CD4-positive, alpha-beta T cell treated with Interleukin-4 for 4 hours (primary cell): ENCODE results near the gene RTL1.

Experiments used
- DNase-seq: peaks from one replicate; pipeline ENCODE4 v3.0.0-alpha.2; 2020

RTL1 gene

GRCh38 chr14:100898465-100898864 is 5.1 kb downstream of the RTL1 start:
- no peak for DNase-seq

DNA sequence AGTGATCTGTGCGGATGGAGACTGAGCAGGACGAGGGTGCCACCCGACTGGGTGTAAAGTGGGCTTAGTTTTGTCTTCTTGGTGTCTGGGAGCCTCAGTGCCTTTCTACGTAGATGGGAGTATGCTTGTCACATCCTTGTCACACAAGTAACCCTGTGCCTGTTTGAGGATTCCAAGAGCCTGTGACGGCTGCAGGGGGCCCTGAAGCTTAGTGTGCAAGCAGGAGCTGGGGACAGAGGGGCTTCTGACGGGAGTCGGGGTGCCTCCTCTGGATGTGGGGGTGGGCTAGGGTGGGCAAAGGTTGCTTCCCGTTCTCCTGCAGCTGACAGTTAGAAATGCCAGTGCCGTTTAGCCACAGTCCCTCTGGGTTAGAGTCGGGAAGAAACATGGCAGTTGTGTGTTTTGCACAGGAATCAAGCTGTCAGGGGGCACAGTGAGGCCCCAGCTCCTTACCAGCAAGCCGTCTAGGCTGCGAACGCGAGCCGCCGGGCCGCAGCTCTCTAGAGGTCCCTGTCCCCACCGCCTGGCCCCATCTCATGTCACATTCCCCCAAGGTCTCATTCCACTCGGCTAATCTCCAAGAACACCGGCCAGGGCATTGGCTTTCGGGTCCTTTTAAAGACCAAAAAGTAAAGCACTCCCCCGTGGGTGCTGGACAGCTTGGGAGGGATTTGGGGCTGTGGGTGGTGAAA is 7.0 kb downstream of the RTL1 start:
- no peak for DNase-seq

- DNase-seq = no peak
These were observed 8.1 kb downstream of the RTL1 start for GRCh38 chr14:100895411-100895810.

DNA sequence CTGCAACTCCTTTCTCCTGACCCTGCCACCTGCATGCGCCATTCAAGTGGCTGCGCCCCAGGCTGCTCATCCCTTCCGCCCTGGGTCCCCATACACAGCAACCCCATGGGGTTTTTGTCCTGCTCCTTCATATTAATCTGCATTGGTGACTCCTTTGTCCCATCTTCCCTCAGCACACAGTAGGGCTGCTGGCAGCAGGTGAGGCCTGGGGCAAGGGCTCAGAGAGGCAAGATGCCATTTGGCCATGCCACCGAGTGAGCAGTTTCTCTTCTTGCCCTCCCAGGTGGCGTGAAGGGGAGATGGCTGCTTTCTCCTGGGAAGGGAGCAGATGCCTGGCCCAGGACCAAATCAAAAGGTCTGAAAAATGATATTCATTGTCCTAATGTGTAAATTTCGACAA is 9.1 kb downstream of the RTL1 start:
- no peak for DNase-seq

- no peak for DNase-seq
These were observed 9.8 kb downstream of the RTL1 start for GRCh38 chr14:100893760-100894159.

- no peak for DNase-seq
These were observed 10.3 kb downstream of the RTL1 start for GRCh38 chr14:100893228-100893601.

GRCh38 chr14:100892496-100893227 is 10.9 kb downstream of the RTL1 start:
- DNase-seq = no peak

DNA sequence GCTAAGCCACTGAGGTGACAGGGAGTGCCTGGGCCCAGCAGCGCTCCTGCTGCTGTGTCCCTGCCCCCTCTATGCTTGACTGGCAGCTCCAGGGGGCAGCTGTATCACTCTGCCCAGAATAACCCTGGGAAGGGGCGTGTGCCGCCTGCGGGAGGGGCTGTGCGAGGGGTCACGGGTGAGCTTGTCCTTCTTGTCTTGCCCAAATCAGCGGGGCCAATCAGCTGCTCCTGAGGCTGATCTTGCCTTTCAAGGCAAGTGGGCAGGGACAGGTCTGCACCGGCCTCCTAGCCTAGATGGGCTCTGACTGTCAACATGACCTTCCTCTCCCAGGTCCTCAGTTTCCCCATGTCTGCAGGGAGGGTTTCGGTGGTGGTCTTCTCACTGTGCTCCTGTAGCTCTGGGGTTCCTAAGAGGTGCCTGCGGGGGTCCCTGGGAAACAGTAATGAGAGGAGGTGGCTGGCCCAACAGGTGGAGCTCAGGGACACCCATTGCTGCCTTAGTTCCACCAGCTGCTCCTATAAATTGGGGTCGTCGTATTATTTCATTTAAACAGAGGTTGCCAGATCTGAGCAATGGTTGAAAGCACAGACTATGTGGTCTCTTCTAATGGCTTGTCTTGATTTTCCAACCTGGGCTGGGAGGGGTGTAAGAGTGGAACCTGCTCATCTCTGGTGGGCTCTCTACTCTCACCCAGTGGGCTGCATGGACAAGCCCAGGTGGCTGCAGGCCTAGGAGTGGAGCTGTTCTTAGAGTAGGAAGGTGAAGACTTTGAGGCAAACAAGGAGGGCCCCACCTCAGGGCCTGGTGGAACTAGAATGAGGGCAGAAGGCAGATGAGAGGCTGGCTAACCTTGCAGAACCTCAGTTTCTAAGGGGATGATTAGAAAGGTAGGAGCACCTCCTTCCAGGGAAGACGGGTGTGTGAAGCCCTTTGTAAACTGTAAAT is 11.7 kb downstream of the RTL1 start:
- no peak for DNase-seq

DNA sequence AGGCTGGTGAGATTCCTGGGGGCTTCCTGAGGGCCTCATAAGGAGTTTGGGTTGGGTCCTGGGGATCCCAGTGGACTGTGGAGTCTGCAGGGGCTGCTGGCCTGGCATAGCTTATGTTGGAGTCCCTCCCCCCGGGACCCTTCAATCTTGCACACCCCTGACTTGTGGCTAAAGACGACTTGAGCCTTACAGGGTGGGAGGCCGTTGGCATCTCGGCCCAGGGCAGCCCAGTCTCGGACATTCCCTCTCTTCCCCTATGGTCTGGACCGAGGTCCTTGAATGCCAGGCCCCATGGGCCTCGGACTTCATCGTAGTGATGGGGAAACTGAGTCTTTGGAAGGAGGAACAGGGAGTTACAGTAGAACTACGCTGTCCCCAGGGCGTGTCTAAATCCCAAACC is 12.5 kb downstream of the RTL1 start:
- no peak for DNase-seq

- no peak for DNase-seq
These were observed 13.3 kb downstream of the RTL1 start for GRCh38 chr14:100890061-100890850.

- DNase-seq = no peak
These were observed 13.9 kb downstream of the RTL1 start for GRCh38 chr14:100889641-100890040.

- no peak for DNase-seq
These were observed 14.7 kb downstream of the RTL1 start for GRCh38 chr14:100888789-100889315.

DNA sequence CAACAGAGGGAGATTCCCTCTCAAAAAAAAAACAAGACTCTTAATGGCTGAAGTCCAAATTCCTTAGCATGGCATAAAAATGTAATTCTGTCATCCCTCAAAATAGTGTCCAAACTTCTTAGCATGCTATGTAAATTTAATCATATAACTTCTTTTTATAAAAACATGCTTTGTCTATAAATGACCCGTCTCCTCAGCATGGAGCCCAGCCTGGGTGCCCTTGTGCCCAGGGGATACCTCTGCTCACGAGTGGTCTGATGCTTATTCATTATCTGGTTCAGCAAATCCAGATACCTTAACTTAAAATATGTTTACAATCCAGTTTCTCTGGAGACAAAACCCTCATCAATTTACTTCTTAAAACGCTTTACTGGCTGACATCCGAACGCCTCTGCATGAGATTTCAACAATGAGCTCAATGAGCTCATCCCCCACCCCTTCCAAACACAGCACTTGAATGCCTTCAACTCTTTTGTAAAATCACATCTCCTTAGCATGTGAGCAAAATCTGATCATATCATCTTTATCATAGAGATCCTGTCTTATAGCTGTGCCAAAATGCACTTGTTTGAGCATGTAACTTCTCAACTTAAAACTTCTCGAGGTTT is 15.7 kb downstream of the RTL1 start:
- DNase-seq = no peak

GRCh38 chr14:100885617-100886016 is 17.9 kb downstream of the RTL1 start:
- DNase-seq = no peak

- no peak for DNase-seq
These were observed 18.3 kb downstream of the RTL1 start for GRCh38 chr14:100885196-100885595.

GRCh38 chr14:100884456-100884855 is 19.1 kb downstream of the RTL1 start:
- DNase-seq = no peak

- DNase-seq = no peak
These were observed 19.8 kb downstream of the RTL1 start for GRCh38 chr14:100883789-100884101.

- DNase-seq = no peak
These were observed 20.3 kb downstream of the RTL1 start for GRCh38 chr14:100882991-100883788.

DNA sequence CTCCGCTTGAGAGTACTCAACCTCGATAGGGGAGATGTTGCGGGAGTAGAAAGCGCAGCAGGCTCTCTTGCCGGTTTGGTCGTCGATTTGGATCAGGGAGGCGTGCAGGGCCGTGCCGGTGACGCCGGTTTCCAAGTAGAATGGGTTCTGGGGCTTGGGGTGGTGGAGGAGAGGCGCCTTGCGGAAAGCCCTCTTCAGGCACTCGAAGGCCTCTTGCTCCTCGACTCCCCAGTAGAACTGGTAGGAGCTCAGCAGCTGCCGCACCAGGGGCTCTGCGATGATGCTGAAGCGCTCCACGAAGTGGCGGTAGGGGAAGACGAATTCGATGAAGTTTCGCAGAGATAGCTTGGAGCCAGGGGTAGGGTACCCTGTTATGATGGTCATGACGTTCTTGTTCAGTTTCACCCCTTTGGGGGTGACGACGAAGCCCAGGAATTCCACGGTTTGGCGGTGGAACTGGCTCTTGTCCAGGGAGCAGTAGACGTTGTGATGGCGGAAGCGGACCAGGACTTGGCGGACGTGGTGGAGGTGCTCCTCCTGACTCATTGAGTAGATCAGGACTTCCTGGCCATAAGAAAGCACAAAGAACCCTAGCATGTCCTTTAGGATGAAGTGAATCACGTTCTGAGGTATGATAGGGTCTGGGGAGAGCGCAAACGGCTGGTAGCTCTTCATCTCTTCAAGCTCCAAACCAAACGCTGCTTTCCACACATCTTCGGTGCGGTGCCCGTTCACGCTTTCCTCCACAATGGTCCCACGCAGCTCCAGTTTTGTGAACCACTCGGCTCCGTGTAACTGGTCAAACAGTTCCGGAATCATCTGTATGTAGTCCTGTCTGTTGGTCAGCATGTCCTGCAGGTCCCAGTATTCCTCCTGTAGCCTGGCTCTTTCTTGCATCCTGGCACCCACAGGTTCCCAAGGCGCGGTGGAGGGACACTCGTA is 21.2 kb downstream of the RTL1 start:
- no peak for DNase-seq
